Activated T-cell treated with anti-CD3 and anti-CD28 coated beads, Interleukin-2, amount 50 U/mL, for 72 hours (primary cell): Measurements from ENCODE around the gene P4HB. TPM values are rescaled to one million over a fixed set of nuclear protein-coding genes. Genes with fewer than 3 reads are reported as not detected.

Experiments
- ATAC-seq, 2 donors: fragments of 150-1000 bp; cut with Tn5 transposase; replicated peaks in 1 of 2; 2 replicates each; pipeline ENCODE4 v1.10.0; 2021; ENCODE audit warnings: moderate library complexity in 2 of 2, mild to moderate bottlenecking in 1 of 2
- DNase-seq, 2 donors: peaks; one replicate each; pipeline ENCODE4 v3.0.0; 2021 to 2022; ENCODE audit warnings: mixed read lengths in 1 of 2
- H3K27ac Mint-ChIP-seq: one replicate; pipeline ENCODE4 v1.8.0; 2022; ENCODE audit warnings: mild to moderate bottlenecking, moderate library complexity, mixed read lengths
- H3K27me3 Mint-ChIP-seq: one replicate; pipeline ENCODE4 v1.8.0; 2022; ENCODE audit warnings: low read depth, mixed read lengths
- H3K36me3 Mint-ChIP-seq, 2 donors: one replicate each; pipeline ENCODE4 v1.8.0; 2022; ENCODE audit warnings: mixed read lengths in 2 of 2, mild to moderate bottlenecking in 1 of 2; ENCODE audit not compliant: insufficient read depth in 2 of 2
- H3K4me1 Mint-ChIP-seq: one replicate; pipeline ENCODE4 v1.8.0; 2022; ENCODE audit warnings: low read depth, mixed read lengths
- H3K4me3 Mint-ChIP-seq, 2 donors: one replicate each; pipeline ENCODE4 v1.8.0; 2022; ENCODE audit warnings: mild to moderate bottlenecking in 2 of 2, mixed read lengths in 2 of 2, moderate library complexity in 2 of 2
- H3K9me3 Mint-ChIP-seq, 2 donors: one replicate each; pipeline ENCODE4 v1.8.0; 2022; ENCODE audit warnings: mixed read lengths in 2 of 2
- total RNA-seq, 2 donors: library from RNA; stranded (reverse); gene quantifications; one replicate each; pipeline ENCODE4 v1.2.3, GENCODE V29; 2022

Gene P4HB
- total RNA-seq, 2 donors from 2014 or later = 430 to 436 TPM

- peak overlapping the region; percentile 68 for H3K27ac Mint-ChIP-seq
- peaks cover 51% of the 10 kb centered on the region for H3K4me1 Mint-ChIP-seq
These were observed 1.1 kb downstream of the P4HB start for GRCh38 chr17:81858967-81859905.

GRCh38 chr17:81858170-81858966, 2.0 kb downstream of the P4HB start:
- no peak for DNase-seq
- Mint-ChIP-seq H3K4me1 (peaks cover 42% of the 10 kb centered on the region), H3K4me3 (peak overlapping the region; percentile 90), H3K27ac (peak overlapping the region; percentile 65), H3K36me3 (peaks cover 15 to 28% of the 10 kb centered on the region in 2 donors), H3K27me3 (no peaks in the 10 kb centered on the region), H3K9me3 (no peaks in the 10 kb centered on the region)
- ATAC-seq = no peak

More at GRCh38 chr17:81858967-81859905, 1.1 kb downstream of the P4HB start:
- Mint-ChIP-seq H3K9me3 (no peaks in the 10 kb centered on the region), H3K36me3 (peaks cover 14 to 28% of the 10 kb centered on the region in 2 donors), H3K4me3 (peak overlapping the region; percentile 90), H3K27me3 (no peaks in the 10 kb centered on the region)
- DNase-seq (no peak), ATAC-seq (no peak)

GRCh38 chr17:81854974-81855774, 5.2 kb downstream of the P4HB start:
- no peak overlapping the region for H3K27ac Mint-ChIP-seq
- ATAC-seq (peak in 1 of 2 donors; percentile 29), DNase-seq (no peak)
- no peaks in the 10 kb centered on the region for H3K9me3 Mint-ChIP-seq
- no peaks in the 10 kb centered on the region for H3K27me3 Mint-ChIP-seq
- H3K4me1 Mint-ChIP-seq = peaks cover 27% of the 10 kb centered on the region
- peaks cover 8 to 28% of the 10 kb centered on the region in 2 donors for H3K36me3 Mint-ChIP-seq
- H3K4me3 Mint-ChIP-seq = no peak overlapping the region

GRCh38 chr17:81852237-81852636, 8.1 kb downstream of the P4HB start:
- no peak for DNase-seq
- no peaks in the 10 kb centered on the region for H3K9me3 Mint-ChIP-seq
- H3K4me1 Mint-ChIP-seq = peaks cover 2% of the 10 kb centered on the region
- H3K36me3 Mint-ChIP-seq = peaks cover 3 to 18% of the 10 kb centered on the region in 2 donors
- no peak for ATAC-seq
- no peak overlapping the region for H3K27ac Mint-ChIP-seq
- no peak overlapping the region for H3K4me3 Mint-ChIP-seq
- H3K27me3 Mint-ChIP-seq = no peaks in the 10 kb centered on the region

GRCh38 chr17:81851423-81851822, 8.9 kb downstream of the P4HB start:
- ATAC-seq (no peak), DNase-seq (no peak)
- peaks cover 3 to 19% of the 10 kb centered on the region in 2 donors for H3K36me3 Mint-ChIP-seq
- H3K9me3 Mint-ChIP-seq = no peaks in the 10 kb centered on the region
- H3K27ac Mint-ChIP-seq = no peak overlapping the region
- no peaks in the 10 kb centered on the region for H3K27me3 Mint-ChIP-seq
- no peaks in the 10 kb centered on the region for H3K4me1 Mint-ChIP-seq
- H3K4me3 Mint-ChIP-seq = no peak overlapping the region

- H3K36me3 Mint-ChIP-seq = peaks cover 3 to 11% of the 10 kb centered on the region in 2 donors
These were observed 10.9 kb downstream of the P4HB start for GRCh38 chr17:81849457-81849856.

GRCh38 chr17:81846743-81847689, 13.3 kb downstream of the P4HB start:
- no peak for DNase-seq
- no peak overlapping the region for H3K27ac Mint-ChIP-seq

More at GRCh38 chr17:81849457-81849856, 10.9 kb downstream of the P4HB start:
- H3K9me3 Mint-ChIP-seq = no peaks in the 10 kb centered on the region
- no peaks in the 10 kb centered on the region for H3K27me3 Mint-ChIP-seq
- ATAC-seq (no peak), DNase-seq (no peak)
- H3K27ac Mint-ChIP-seq = no peak overlapping the region
- no peak overlapping the region for H3K4me3 Mint-ChIP-seq
- H3K4me1 Mint-ChIP-seq = no peaks in the 10 kb centered on the region

GRCh38 chr17:81845881-81846742, 14.2 kb downstream of the P4HB start:
- no peak overlapping the region for H3K27ac Mint-ChIP-seq

More at GRCh38 chr17:81846743-81847689, 13.3 kb downstream of the P4HB start:
- H3K27me3 Mint-ChIP-seq = no peaks in the 10 kb centered on the region
- H3K36me3 Mint-ChIP-seq = peaks cover 3 to 8% of the 10 kb centered on the region in 2 donors
- no peaks in the 10 kb centered on the region for H3K4me1 Mint-ChIP-seq
- no peak overlapping the region for H3K4me3 Mint-ChIP-seq
- no peaks in the 10 kb centered on the region for H3K9me3 Mint-ChIP-seq
- no peak for ATAC-seq

GRCh38 chr17:81845361-81845760, 15.0 kb downstream of the P4HB start:
- peaks cover 1 to 7% of the 10 kb centered on the region in 2 donors for H3K36me3 Mint-ChIP-seq
- DNase-seq = no peak
- H3K27ac Mint-ChIP-seq = no peak overlapping the region

More at GRCh38 chr17:81845881-81846742, 14.2 kb downstream of the P4HB start:
- no peaks in the 10 kb centered on the region for H3K27me3 Mint-ChIP-seq
- DNase-seq (no peak), ATAC-seq (no peak)
- H3K4me1 Mint-ChIP-seq = no peaks in the 10 kb centered on the region
- no peak overlapping the region for H3K4me3 Mint-ChIP-seq
- peaks cover 1 to 7% of the 10 kb centered on the region in 2 donors for H3K36me3 Mint-ChIP-seq
- H3K9me3 Mint-ChIP-seq = no peaks in the 10 kb centered on the region

GRCh38 chr17:81844887-81845286, 15.4 kb downstream of the P4HB start:
- Mint-ChIP-seq H3K4me3 (no peak overlapping the region), H3K36me3 (peaks cover 1 to 7% of the 10 kb centered on the region in 2 donors), H3K27ac (no peak overlapping the region), H3K27me3 (no peaks in the 10 kb centered on the region), H3K9me3 (no peaks in the 10 kb centered on the region), H3K4me1 (no peaks in the 10 kb centered on the region)
- ATAC-seq (no peak), DNase-seq (no peak)

More at GRCh38 chr17:81845361-81845760, 15.0 kb downstream of the P4HB start:
- H3K4me3 Mint-ChIP-seq = no peak overlapping the region
- no peaks in the 10 kb centered on the region for H3K27me3 Mint-ChIP-seq
- no peak for ATAC-seq
- H3K4me1 Mint-ChIP-seq = no peaks in the 10 kb centered on the region
- no peaks in the 10 kb centered on the region for H3K9me3 Mint-ChIP-seq

GRCh38 chr17:81844327-81844851, 15.9 kb downstream of the P4HB start:
- DNase-seq (no peak), ATAC-seq (no peak)
- Mint-ChIP-seq H3K27ac (no peak overlapping the region), H3K9me3 (no peaks in the 10 kb centered on the region), H3K36me3 (peaks cover 1 to 7% of the 10 kb centered on the region in 2 donors), H3K27me3 (no peaks in the 10 kb centered on the region), H3K4me1 (no peaks in the 10 kb centered on the region), H3K4me3 (no peak overlapping the region)
